Stimulated activated CD8-positive, alpha-beta memory T cell treated with anti-CD3 and anti-CD28 coated beads, Interleukin-12 subunit alpha, Interleukin-12 subunit beta, amount 100 ng/mL, for 24 hours (primary cell): Measurements from ENCODE around the gene KRT34.

Experiments used
- DNase-seq: peaks from one replicate; pipeline ENCODE4 v3.0.0-alpha.2; 2020; ENCODE audit errors: extremely low read depth

The KRT34 gene

DNA sequence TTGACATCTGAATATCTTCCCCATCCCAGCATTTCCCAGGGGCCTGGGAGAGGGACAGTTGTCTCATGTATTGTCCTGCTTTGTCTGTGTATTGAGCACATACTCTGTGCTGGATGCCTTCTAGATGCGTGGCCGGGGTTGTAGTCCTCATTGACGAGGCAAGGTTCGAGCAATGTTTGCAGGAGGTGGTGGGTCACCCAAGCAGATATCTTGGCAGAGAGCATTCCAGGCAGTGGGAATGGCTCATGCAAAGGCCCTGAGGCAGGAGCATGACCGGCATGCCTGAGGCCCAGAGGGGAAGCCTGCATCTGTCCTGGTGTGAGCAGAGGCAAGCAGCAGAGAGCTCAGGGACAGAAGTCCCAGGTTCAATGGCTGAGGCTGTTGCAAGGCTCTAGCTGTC lies 49.0 kb downstream of the KRT34 start:
- DNase-seq: no peak

DNA sequence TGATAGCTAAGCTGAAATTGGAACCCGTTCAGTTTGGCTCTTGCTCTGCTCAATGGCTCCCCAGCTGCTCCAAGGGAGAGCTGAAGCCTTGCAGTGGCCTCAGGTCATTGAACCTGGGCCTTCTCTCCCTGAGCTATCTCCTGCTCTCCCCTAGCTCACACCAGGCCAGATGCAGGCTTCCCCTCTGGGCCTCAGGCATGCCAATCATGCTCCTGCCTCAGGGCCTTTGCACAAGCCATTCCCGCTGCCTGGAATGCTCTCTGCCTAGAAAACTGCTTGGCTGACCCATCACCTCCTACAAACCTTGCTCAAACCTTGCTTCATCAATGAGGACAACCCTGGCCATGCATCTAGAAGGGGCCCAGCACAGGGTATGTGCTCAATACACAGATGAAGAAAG lies 49.9 kb downstream of the KRT34 start:
- no peak for DNase-seq

DNA sequence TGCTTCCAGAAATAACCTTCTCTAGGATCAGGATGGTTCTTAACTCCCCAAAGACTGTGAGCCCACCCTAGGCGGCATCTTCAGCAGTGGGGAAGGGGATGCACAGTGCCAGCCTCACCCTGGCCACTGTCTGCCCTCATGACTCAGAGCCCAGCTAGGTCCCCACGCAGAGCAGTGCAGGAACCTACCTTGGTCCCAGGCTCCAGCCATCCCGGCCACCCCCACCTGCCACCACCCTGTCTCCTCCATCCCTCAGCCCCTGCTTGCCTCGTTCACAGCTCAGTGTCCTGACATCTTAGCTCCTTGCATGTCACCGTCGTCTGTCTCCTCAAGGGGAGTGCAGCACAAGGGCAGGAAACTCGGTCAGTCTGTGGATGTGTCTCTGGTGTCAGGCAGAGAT lies 50.5 kb downstream of the KRT34 start:
- DNase-seq: no peak

DNA sequence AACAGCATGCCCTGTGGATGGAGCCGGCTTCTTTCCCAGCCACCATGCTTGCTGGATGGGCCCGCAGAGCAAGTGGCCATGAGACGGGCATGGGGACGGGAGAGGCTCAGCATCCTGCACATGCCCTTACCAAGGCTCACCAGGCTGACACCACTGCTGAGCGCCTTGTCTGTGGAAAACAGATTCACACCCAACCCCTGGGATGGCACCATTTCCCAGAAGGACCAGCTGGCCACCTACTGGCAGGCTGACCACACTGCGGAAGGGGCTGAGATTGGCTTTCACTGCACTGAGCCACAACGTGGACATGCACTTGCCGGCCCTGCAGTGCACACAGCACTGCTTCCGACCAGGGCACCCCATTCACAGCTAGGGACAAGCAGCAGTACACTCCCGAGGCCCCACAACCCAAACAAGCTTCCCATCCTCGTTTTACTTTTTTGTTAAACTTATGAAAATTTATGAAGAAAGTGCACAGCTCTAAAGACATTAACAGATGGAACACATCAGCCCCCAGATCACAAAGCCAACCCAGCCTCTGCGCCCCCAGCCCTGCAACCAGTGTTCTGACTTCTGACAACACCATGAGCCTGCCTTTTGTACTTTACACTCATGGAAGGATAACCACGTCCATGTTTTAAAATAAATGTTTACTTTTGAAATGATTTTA lies 52.7 kb downstream of the KRT34 start:
- DNase-seq: no peak

DNA sequence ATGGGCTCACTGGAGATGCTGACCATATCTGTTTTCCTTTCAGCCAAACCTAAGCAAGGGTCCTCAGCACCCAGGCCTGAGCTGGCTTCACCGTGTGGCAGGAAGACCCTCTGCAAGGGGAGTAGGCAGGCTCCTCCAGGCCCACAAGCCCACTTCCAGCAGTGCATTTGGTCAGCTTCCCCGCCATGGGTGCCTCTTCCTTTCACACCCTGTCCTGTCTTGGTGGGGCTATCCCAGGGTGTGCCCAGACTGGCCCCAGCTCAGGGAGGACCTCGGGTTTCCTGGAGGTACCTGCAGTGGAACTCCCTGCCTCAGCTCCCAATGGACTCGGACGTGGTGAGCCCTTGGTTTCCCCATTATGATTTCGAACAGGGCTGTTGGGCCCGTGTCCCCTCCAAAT lies 53.9 kb downstream of the KRT34 start:
- DNase-seq: no peak
